WTC11 (cell line): Measurements from ENCODE around the gene SNAP29.
"Not testable (repeated sequence)": the region's sequence is repeated elsewhere in the genome, so short reads cannot be mapped to it uniquely, and the experiment has no call there.

Experiments
- CREM ChIP-seq: sonication (generic); formaldehyde crosslinking; IDR thresholded peaks from 2 replicates; pipeline ENCODE4 v1.8.1; 2022; ENCODE audit warnings: mild to moderate bottlenecking, missing genetic modification reagents, moderate library complexity
- IRF2 ChIP-seq: sonication (generic); formaldehyde crosslinking; IDR thresholded peaks from 2 replicates; pipeline ENCODE4 v1.8.0; 2022; ENCODE audit warnings: low read depth, missing genetic modification reagents, borderline replicate concordance
- NFYB ChIP-seq: sonication (generic); formaldehyde crosslinking; conservative IDR thresholded peaks from 2 replicates; pipeline ENCODE4 v1.8.0; 2022; ENCODE audit warnings: low read depth, missing genetic modification reagents
- NR2C2 ChIP-seq: sonication (generic); formaldehyde crosslinking; IDR thresholded peaks from 2 replicates; pipeline ENCODE4 v1.8.0; 2022; ENCODE audit warnings: mild to moderate bottlenecking, missing genetic modification reagents
- ZNF121 ChIP-seq: sonication (generic); formaldehyde crosslinking; IDR thresholded peaks from 2 replicates; pipeline ENCODE4 v1.8.0; 2023; ENCODE audit warnings: missing genetic modification reagents
- TF ChIP-seq, protein P1 (sequence below): fragments of 200-600 bp; IDR thresholded peaks from 2 replicates; pipeline ENCODE4 v1.8.0; 2022; ENCODE audit warnings: antibody characterized with exemption
- TF ChIP-seq, protein P2 (sequence below): sonication (generic); formaldehyde crosslinking; conservative IDR thresholded peaks from 2 replicates; pipeline ENCODE4 v1.8.1; 2022; ENCODE audit warnings: mild to moderate bottlenecking, missing genetic modification reagents
- TF ChIP-seq, protein P3 (sequence below): fragments of 250-450 bp; sonication (Bioruptor Pico); IDR thresholded peaks from 2 replicates; pipeline ENCODE4 v1.9.0; 2021; ENCODE audit warnings: mild to moderate bottlenecking, borderline replicate concordance
- TF ChIP-seq, protein P4 (sequence below): sonication (generic); formaldehyde crosslinking; IDR thresholded peaks from 2 replicates; pipeline ENCODE4 v1.8.0; 2022; ENCODE audit warnings: mild to moderate bottlenecking, missing genetic modification reagents

DNA sequence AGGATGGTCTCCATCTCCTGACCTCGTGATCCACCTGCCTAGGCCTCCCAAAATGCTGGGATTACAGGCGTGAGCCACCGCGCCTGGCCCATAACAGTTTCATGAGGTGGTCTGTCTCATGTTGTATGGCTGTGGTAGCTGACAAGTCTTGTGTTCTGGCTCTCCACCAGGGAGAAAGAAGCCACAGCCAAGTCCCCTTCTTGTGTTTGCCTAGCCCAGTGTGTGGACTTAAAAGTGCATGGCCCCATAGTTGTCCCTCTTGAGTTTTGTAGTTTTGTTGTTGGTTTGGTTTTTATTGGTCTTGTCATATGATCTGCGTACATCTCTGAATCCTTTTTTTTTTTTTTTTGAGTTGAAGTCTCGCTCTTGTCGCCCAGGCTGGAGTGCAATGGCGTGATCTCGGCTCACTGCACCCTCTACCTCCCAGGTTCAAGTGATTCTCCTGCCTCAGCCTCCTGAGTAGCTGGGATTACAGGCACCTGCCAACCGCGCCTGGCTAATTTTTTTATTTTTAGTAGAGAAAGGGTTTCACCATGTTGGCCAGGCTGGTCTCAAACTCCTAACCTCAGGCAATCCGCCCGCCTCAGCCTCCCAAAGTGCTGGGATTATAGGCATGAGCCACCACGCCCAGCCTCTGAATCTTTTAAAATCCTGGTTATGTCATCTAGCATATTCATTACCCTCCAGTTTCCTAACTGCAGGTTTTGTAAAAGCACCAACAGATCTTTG is 80.8 kb downstream of the SNAP29 start:
- TF ChIP-seq, protein P1, sequence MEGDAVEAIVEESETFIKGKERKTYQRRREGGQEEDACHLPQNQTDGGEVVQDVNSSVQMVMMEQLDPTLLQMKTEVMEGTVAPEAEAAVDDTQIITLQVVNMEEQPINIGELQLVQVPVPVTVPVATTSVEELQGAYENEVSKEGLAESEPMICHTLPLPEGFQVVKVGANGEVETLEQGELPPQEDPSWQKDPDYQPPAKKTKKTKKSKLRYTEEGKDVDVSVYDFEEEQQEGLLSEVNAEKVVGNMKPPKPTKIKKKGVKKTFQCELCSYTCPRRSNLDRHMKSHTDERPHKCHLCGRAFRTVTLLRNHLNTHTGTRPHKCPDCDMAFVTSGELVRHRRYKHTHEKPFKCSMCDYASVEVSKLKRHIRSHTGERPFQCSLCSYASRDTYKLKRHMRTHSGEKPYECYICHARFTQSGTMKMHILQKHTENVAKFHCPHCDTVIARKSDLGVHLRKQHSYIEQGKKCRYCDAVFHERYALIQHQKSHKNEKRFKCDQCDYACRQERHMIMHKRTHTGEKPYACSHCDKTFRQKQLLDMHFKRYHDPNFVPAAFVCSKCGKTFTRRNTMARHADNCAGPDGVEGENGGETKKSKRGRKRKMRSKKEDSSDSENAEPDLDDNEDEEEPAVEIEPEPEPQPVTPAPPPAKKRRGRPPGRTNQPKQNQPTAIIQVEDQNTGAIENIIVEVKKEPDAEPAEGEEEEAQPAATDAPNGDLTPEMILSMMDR, result not testable (repeated sequence)
- not testable (repeated sequence) for TF ChIP-seq CREM (CRISPR knock-in tag); IRF2 (CRISPR knock-in tag); ZNF121 (CRISPR knock-in tag); NR2C2; NFYB (CRISPR knock-in tag)
- TF ChIP-seq, protein P2, sequence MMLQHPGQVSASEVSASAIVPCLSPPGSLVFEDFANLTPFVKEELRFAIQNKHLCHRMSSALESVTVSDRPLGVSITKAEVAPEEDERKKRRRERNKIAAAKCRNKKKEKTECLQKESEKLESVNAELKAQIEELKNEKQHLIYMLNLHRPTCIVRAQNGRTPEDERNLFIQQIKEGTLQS (CRISPR knock-in tag), result not testable (repeated sequence)
- TF ChIP-seq, protein P3, sequence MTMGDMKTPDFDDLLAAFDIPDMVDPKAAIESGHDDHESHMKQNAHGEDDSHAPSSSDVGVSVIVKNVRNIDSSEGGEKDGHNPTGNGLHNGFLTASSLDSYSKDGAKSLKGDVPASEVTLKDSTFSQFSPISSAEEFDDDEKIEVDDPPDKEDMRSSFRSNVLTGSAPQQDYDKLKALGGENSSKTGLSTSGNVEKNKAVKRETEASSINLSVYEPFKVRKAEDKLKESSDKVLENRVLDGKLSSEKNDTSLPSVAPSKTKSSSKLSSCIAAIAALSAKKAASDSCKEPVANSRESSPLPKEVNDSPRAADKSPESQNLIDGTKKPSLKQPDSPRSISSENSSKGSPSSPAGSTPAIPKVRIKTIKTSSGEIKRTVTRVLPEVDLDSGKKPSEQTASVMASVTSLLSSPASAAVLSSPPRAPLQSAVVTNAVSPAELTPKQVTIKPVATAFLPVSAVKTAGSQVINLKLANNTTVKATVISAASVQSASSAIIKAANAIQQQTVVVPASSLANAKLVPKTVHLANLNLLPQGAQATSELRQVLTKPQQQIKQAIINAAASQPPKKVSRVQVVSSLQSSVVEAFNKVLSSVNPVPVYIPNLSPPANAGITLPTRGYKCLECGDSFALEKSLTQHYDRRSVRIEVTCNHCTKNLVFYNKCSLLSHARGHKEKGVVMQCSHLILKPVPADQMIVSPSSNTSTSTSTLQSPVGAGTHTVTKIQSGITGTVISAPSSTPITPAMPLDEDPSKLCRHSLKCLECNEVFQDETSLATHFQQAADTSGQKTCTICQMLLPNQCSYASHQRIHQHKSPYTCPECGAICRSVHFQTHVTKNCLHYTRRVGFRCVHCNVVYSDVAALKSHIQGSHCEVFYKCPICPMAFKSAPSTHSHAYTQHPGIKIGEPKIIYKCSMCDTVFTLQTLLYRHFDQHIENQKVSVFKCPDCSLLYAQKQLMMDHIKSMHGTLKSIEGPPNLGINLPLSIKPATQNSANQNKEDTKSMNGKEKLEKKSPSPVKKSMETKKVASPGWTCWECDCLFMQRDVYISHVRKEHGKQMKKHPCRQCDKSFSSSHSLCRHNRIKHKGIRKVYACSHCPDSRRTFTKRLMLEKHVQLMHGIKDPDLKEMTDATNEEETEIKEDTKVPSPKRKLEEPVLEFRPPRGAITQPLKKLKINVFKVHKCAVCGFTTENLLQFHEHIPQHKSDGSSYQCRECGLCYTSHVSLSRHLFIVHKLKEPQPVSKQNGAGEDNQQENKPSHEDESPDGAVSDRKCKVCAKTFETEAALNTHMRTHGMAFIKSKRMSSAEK (CRISPR knock-in tag), result not testable (repeated sequence)
- TF ChIP-seq, protein P4, sequence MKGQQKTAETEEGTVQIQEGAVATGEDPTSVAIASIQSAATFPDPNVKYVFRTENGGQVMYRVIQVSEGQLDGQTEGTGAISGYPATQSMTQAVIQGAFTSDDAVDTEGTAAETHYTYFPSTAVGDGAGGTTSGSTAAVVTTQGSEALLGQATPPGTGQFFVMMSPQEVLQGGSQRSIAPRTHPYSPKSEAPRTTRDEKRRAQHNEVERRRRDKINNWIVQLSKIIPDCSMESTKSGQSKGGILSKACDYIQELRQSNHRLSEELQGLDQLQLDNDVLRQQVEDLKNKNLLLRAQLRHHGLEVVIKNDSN (CRISPR knock-in tag), result not testable (repeated sequence)
